HG02840 (cell line): ENCODE measurements around the gene BAIAP2L2.

ENCODE experiments used
- ATAC-seq: cut with Tn5 transposase; IDR thresholded peaks from one replicate; pipeline ENCODE4 v1.9.1; 2021; ENCODE audit warnings: mild to moderate bottlenecking, moderate library complexity, moderate number of reproducible peaks; ENCODE audit not compliant: unreplicated experiment, low FRiP score

Gene BAIAP2L2

GRCh38 chr22:38070250-38070921, 40.1 kb downstream of the BAIAP2L2 start:
- ATAC-seq: no peak

- ATAC-seq: no peak
Observed at GRCh38 chr22:38069372-38070249, 40.9 kb downstream of the BAIAP2L2 start.

GRCh38 chr22:38068641-38069371, 41.7 kb downstream of the BAIAP2L2 start:
- ATAC-seq: no peak

- ATAC-seq: no peak
Observed at GRCh38 chr22:38067761-38068360, 42.6 kb downstream of the BAIAP2L2 start.

- no peak for ATAC-seq
Observed at GRCh38 chr22:38067028-38067415, 43.5 kb downstream of the BAIAP2L2 start.

GRCh38 chr22:38066381-38067027, 44.0 kb downstream of the BAIAP2L2 start:
- no peak for ATAC-seq

- no peak for ATAC-seq
Observed at GRCh38 chr22:38065539-38065938, 44.9 kb downstream of the BAIAP2L2 start.

GRCh38 chr22:38062791-38063190, 47.7 kb downstream of the BAIAP2L2 start:
- ATAC-seq: no peak

- ATAC-seq: no peak
Observed at GRCh38 chr22:38056969-38057891, 53.3 kb downstream of the BAIAP2L2 start, which contains the start of gene PICK1. Gene PICK1, plus strand, starts transcription at chr22:38057404. Its CDS starts 406 bp downstream, at chr22:38057810.

- ATAC-seq: no peak
Observed at GRCh38 chr22:38051900-38052862, 58.3 kb downstream of the BAIAP2L2 start.

GRCh38 chr22:38051261-38051660, 59.2 kb downstream of the BAIAP2L2 start:
- ATAC-seq: no peak

GRCh38 chr22:38050720-38051119, 59.8 kb downstream of the BAIAP2L2 start:
- ATAC-seq: no peak

- ATAC-seq: no peak
Observed at GRCh38 chr22:38049812-38050619, 60.5 kb downstream of the BAIAP2L2 start.

GRCh38 chr22:38046070-38046748, 64.3 kb downstream of the BAIAP2L2 start:
- ATAC-seq: no peak

- ATAC-seq: no peak
Observed at GRCh38 chr22:38043151-38044039, 67.1 kb downstream of the BAIAP2L2 start.

- no peak for ATAC-seq
Observed at GRCh38 chr22:38042488-38042790, 68.0 kb downstream of the BAIAP2L2 start.
